CD14-positive monocyte (primary cell): ENCODE measurements around the gene CDH6. TPM values are rescaled to one million over a fixed set of nuclear protein-coding genes. Genes with fewer than 3 reads are reported as not detected.

ENCODE experiments used
- DNase-seq, 3 donors: peaks; one replicate each; pipeline ENCODE4 v3.0.0-alpha.2; 2011 to 2022
- H2AFZ ChIP-seq: 2 replicates; pipeline ENCODE4 v1.6.0; 2012; ENCODE audit warnings: mild to moderate bottlenecking, low read depth, low read length, inconsistent platforms; ENCODE audit not compliant: insufficient read depth, poor library complexity, severe bottlenecking
- H3K27ac ChIP-seq, 2 donors: 1 replicate in 1 of 2; 2 replicates in 1 of 2; pipeline ENCODE4 v1.5.1; 2012 to 2013; ENCODE audit warnings: low read length in 2 of 2, control low read depth in 1 of 2, inconsistent platforms in 1 of 2, low read depth in 1 of 2, mild to moderate bottlenecking in 1 of 2
- H3K27me3 ChIP-seq, 2 donors: one replicate each; pipeline versions ENCODE4 v1.6.0 to v1.6.1; 2011 to 2013; ENCODE audit warnings: low read length in 2 of 2; ENCODE audit not compliant: control insufficient read depth in 2 of 2, insufficient read depth in 2 of 2
- H3K36me3 ChIP-seq, 2 donors: replicated peaks in 1 of 2; 1 replicate in 1 of 2; 2 replicates in 1 of 2; pipeline versions ENCODE4 v1.5.1 to v1.6.1; 2012 to 2013; ENCODE audit warnings: low read length in 2 of 2, control low read depth in 1 of 2, inconsistent platforms in 1 of 2, mild to moderate bottlenecking in 1 of 2; ENCODE audit not compliant: insufficient read depth in 2 of 2, control insufficient read depth in 1 of 2
- H3K4me1 ChIP-seq, 2 donors: 1 replicate in 1 of 2; 2 replicates in 1 of 2; pipeline versions ENCODE4 v1.5.1 to v1.6.1; 2012 to 2013; ENCODE audit warnings: low read length in 2 of 2, control low read depth in 1 of 2, inconsistent platforms in 1 of 2, mild to moderate bottlenecking in 1 of 2, moderate library complexity in 1 of 2; ENCODE audit not compliant: insufficient read depth in 2 of 2, control insufficient read depth in 1 of 2
- H3K4me2 ChIP-seq: replicated peaks from 2 replicates; pipeline ENCODE3; 2012; ENCODE audit warnings: low read length, moderate library complexity, mild to moderate bottlenecking; ENCODE audit not compliant: poor library complexity, severe bottlenecking; ENCODE audit errors: extremely low read depth
- H3K4me3 ChIP-seq, 3 experiments: fragments of 200-600 bp in 1 of 3; sonication (generic) in 1 of 3; replicated peaks in 1 of 3; 1 replicate in 2 of 3; 2 replicates in 1 of 3; pipeline ENCODE4 v1.5.1; 2011 to 2013; ENCODE audit warnings: low read length in 3 of 3, mild to moderate bottlenecking in 3 of 3, control low read depth in 2 of 3, low read depth in 2 of 3, inconsistent platforms in 1 of 3, moderate library complexity in 1 of 3
- H3K79me2 ChIP-seq: 2 replicates; pipeline ENCODE4 v1.6.0; 2012; ENCODE audit warnings: mild to moderate bottlenecking, control low read depth, inconsistent platforms, low read length, moderate library complexity; ENCODE audit not compliant: insufficient read depth
- H3K9ac ChIP-seq: 2 replicates; pipeline ENCODE4 v1.6.0; 2017; ENCODE audit warnings: low read length, mild to moderate bottlenecking; ENCODE audit not compliant: insufficient read depth, poor library complexity, severe bottlenecking
- H3K9me3 ChIP-seq, 2 donors: replicated peaks in 1 of 2; 1 replicate in 1 of 2; 2 replicates in 1 of 2; pipeline versions ENCODE4 v1.5.1 to v1.6.1; 2012 to 2013; ENCODE audit warnings: low read length in 2 of 2, control low read depth in 1 of 2; ENCODE audit not compliant: control insufficient read depth in 1 of 2, insufficient read depth in 1 of 2
- H4K20me1 ChIP-seq: 2 replicates; pipeline ENCODE4 v1.6.0; 2012; ENCODE audit warnings: mild to moderate bottlenecking, low read length, control low read depth, moderate library complexity; ENCODE audit not compliant: insufficient read depth
- H3K27ac Mint-ChIP-seq, 7 donors: one replicate each; pipeline ENCODE4 v1.8.0; 2020; ENCODE audit warnings: mild to moderate bottlenecking in 7 of 7, mixed read lengths in 7 of 7, moderate library complexity in 6 of 7, inconsistent platforms in 2 of 7
- H3K27me3 Mint-ChIP-seq, 3 donors: one replicate each; pipeline ENCODE4 v1.8.0; 2021 to 2022; ENCODE audit warnings: low read depth in 3 of 3, mild to moderate bottlenecking in 3 of 3, mixed read lengths in 3 of 3, moderate library complexity in 3 of 3, inconsistent platforms in 1 of 3
- H3K36me3 Mint-ChIP-seq, 2 donors: one replicate each; pipeline ENCODE4 v1.8.0; 2020; ENCODE audit warnings: mixed read lengths in 2 of 2, inconsistent platforms in 1 of 2, mild to moderate bottlenecking in 1 of 2
- H3K4me1 Mint-ChIP-seq: one replicate; pipeline ENCODE4 v1.8.0; 2020; ENCODE audit warnings: mild to moderate bottlenecking, mixed read lengths
- H3K4me3 Mint-ChIP-seq, 2 donors: one replicate each; pipeline ENCODE4 v1.8.0; 2020; ENCODE audit warnings: mild to moderate bottlenecking in 2 of 2, mixed read lengths in 2 of 2, moderate library complexity in 1 of 2
- H3K9me3 Mint-ChIP-seq, 7 donors: one replicate each; pipeline ENCODE4 v1.8.0; 2020 to 2022; ENCODE audit warnings: mixed read lengths in 7 of 7, mild to moderate bottlenecking in 6 of 7, moderate library complexity in 6 of 7, inconsistent platforms in 2 of 7
- WGBS: methylation state at CpG from one replicate; pipeline ENCODE4 v1.1.5; 2013; ENCODE audit warnings: missing lambda C conversion rate; ENCODE audit not compliant: insufficient coverage; 5-methylcytosine and 5-hydroxymethylcytosine counted together
- intact Hi-C, 2 donors: fragments of 100-400 bp; cut with micrococcal nuclease; formaldehyde crosslinking; loops; one replicate each; pipeline versions ENCODE4 v1.15.0 to v1.15.1; 2023
- polyA plus RNA-seq, 3 donors: library from polyadenylated mRNA; depleted of rRNA in 1 of 3; unstranded in 2 of 3; stranded (reverse) in 1 of 3; fragments of 300-500 nt in 2 of 3; fragments of >200 nt in 1 of 3; fragmentation: Illumina TruSeq in 2 of 3; gene quantifications; 1 replicate in 2 of 3; 2 replicates in 1 of 3; pipeline ENCODE4 v1.2.3, GENCODE V29; 2012 to 2021
- TF ChIP-seq, protein P1 (sequence below): fragments of 200-600 bp; IDR thresholded peaks from one replicate; pipeline ENCODE4 v1.8.0; 2022; ENCODE audit warnings: antibody characterized with exemption, mild to moderate bottlenecking

CDH6 gene
- polyA plus RNA-seq, 3 donors = not detected

- intact Hi-C loops = no loop called here
- no peak overlapping the region for H3K4me3 Mint-ChIP-seq
- Histone ChIP-seq H3K27me3 (no peaks in the 10 kb centered on the region), H3K9ac (no peak overlapping the region), H3K79me2 (no peaks in the 10 kb centered on the region), H3K4me1 (no peaks in the 10 kb centered on the region), H3K36me3 (no peaks in the 10 kb centered on the region), H3K4me2 (no peak overlapping the region), H3K9me3 (peaks cover 0 to 16% of the 10 kb centered on the region in 2 donors), H2AFZ (no peak overlapping the region), H3K27ac (no peak overlapping the region), H3K4me3 (no peak overlapping the region), H4K20me1 (no peaks in the 10 kb centered on the region)
- H3K27me3 Mint-ChIP-seq = peaks cover 0 to 1% (median 0%) of the 10 kb centered on the region in 3 donors
- H3K9me3 Mint-ChIP-seq = peaks cover 8 to 21% (median 16%) of the 10 kb centered on the region in 7 donors
- TF ChIP-seq, protein P1, sequence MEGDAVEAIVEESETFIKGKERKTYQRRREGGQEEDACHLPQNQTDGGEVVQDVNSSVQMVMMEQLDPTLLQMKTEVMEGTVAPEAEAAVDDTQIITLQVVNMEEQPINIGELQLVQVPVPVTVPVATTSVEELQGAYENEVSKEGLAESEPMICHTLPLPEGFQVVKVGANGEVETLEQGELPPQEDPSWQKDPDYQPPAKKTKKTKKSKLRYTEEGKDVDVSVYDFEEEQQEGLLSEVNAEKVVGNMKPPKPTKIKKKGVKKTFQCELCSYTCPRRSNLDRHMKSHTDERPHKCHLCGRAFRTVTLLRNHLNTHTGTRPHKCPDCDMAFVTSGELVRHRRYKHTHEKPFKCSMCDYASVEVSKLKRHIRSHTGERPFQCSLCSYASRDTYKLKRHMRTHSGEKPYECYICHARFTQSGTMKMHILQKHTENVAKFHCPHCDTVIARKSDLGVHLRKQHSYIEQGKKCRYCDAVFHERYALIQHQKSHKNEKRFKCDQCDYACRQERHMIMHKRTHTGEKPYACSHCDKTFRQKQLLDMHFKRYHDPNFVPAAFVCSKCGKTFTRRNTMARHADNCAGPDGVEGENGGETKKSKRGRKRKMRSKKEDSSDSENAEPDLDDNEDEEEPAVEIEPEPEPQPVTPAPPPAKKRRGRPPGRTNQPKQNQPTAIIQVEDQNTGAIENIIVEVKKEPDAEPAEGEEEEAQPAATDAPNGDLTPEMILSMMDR = no peak
- DNase-seq = no peak
- no peak overlapping the region for H3K27ac Mint-ChIP-seq
- H3K4me1 Mint-ChIP-seq = no peaks in the 10 kb centered on the region
- H3K36me3 Mint-ChIP-seq = no peaks in the 10 kb centered on the region
- 96% methylated on average over 9 of the region's 11 CpGs for WGBS
Measured at GRCh38 chr5:31357038-31357437, 163.6 kb downstream of the CDH6 start.

DNA sequence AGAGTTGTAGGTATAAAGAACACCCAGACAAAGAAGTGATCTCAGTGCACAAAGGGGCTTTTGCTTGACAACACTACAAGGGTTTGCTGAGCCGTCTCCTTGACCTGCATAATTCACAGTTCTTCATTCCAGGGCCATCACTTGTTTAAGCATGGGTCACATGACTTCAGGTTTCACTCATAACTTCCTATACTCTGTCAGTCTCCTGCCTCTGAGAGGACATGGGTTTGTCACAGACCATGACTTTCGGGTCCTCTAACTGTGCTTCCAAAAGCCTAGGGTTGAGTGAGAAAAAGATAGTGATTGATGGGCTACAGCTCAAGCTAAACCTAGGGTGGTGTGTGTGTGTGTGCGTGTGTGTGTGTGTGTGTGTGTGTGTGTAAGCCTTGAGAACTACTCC lies 166.4 kb downstream of the CDH6 start:
- H3K27me3 Mint-ChIP-seq = peaks cover 0 to 6% (median 0%) of the 10 kb centered on the region in 3 donors

More for the DNA sequence above, 166.4 kb downstream of the CDH6 start:
- WGBS = 70% methylated on average over 1 of the region's 3 CpGs
- H3K9me3 Mint-ChIP-seq = peaks cover 6 to 21% (median 11%) of the 10 kb centered on the region in 7 donors
- H3K4me3 ChIP-seq = no peak overlapping the region
- no peak overlapping the region for H3K4me3 Mint-ChIP-seq
- H3K36me3 ChIP-seq = no peaks in the 10 kb centered on the region
- intact Hi-C loops = no loop called here
- no peak overlapping the region for H3K4me2 ChIP-seq
- no peaks in the 10 kb centered on the region for H3K79me2 ChIP-seq
- no peaks in the 10 kb centered on the region for H3K36me3 Mint-ChIP-seq
- H3K27me3 ChIP-seq = no peaks in the 10 kb centered on the region
- TF ChIP-seq, protein P1 = no peak
- H3K4me1 Mint-ChIP-seq = no peaks in the 10 kb centered on the region
- H3K9ac ChIP-seq = no peak overlapping the region
- peaks cover 0 to 11% of the 10 kb centered on the region in 2 donors for H3K9me3 ChIP-seq
- H3K27ac Mint-ChIP-seq = no peak overlapping the region
- H4K20me1 ChIP-seq = no peaks in the 10 kb centered on the region
- no peak overlapping the region for H3K27ac ChIP-seq
- H3K4me1 ChIP-seq = no peaks in the 10 kb centered on the region
- H2AFZ ChIP-seq = no peak overlapping the region
- no peak for DNase-seq
